K562 (cell line): Measurements from ENCODE around the gene PI4K2B. TPM values are rescaled to one million over a fixed set of nuclear protein-coding genes. Genes with fewer than 3 reads are reported as not detected.

Source experiments
- BRF1 ChIP-seq: IDR thresholded peaks from 3 replicates; pipeline ENCODE4 v1.6.1; 2011; ENCODE audit warnings: borderline replicate concordance, mild to moderate bottlenecking; ENCODE audit not compliant: insufficient read length; ENCODE audit errors: extremely low read depth
- GABPA ChIP-seq: fragments of 200-800 bp; sonication (Bioruptor generic); conservative IDR thresholded peaks from 2 replicates; pipeline ENCODE4 v1.6.1; 2016; ENCODE audit warnings: low read depth, missing genetic modification characterization, missing compliant biosample characterization
- HNRNPH1 ChIP-seq: fragments of 200-400 bp; formaldehyde crosslinking; optimal IDR thresholded peaks from 2 replicates; pipeline ENCODE3; 2017; ENCODE audit warnings: low read depth, mild to moderate bottlenecking, low read length, moderate library complexity
- MTA3 ChIP-seq: fragments of 450-650 bp; formaldehyde crosslinking; IDR thresholded peaks from 2 replicates; pipeline ENCODE4 v1.6.1; 2017; ENCODE audit warnings: mild to moderate bottlenecking, borderline replicate concordance
- NCOA1 ChIP-seq: fragments of 450-650 bp; IDR thresholded peaks from 2 replicates; pipeline ENCODE4 v1.6.1; 2016; ENCODE audit warnings: low read depth
- NR4A1 ChIP-seq, 2 experiments: fragments of 250-450 bp in 1 of 2; fragments of 450-650 bp in 1 of 2; sonication (Bioruptor Pico) in 1 of 2; IDR thresholded peaks; 2 replicates each; pipeline versions ENCODE4 v1.4.0 to v1.6.1; 2016 to 2020; ENCODE audit warnings: mild to moderate bottlenecking in 2 of 2, missing compliant biosample characterization in 1 of 2, missing genetic modification characterization in 1 of 2, moderate library complexity in 1 of 2
- PCBP2 ChIP-seq: fragments of 200-400 bp; formaldehyde crosslinking; IDR thresholded peaks from 2 replicates; pipeline ENCODE4 v1.6.1; 2018; ENCODE audit warnings: low read length, low read depth, mild to moderate bottlenecking, moderate library complexity; ENCODE audit not compliant: poor library complexity, severe bottlenecking
- RAD51 ChIP-seq: fragments of 450-650 bp; IDR thresholded peaks from 2 replicates; pipeline ENCODE4 v1.7.1; 2016; ENCODE audit warnings: low read depth, mild to moderate bottlenecking, borderline replicate concordance
- RUNX1 ChIP-seq: sonication (generic); IDR thresholded peaks from 2 replicates; pipeline ENCODE4 v1.6.1; 2016; ENCODE audit warnings: antibody characterized with exemption, low read depth
- SPI1 ChIP-seq: IDR thresholded peaks from 2 replicates; pipeline ENCODE4 v1.6.1; 2011; ENCODE audit warnings: low read depth, low read length, control low read depth, borderline replicate concordance
- TOE1 ChIP-seq, 2 experiments: fragments of 450-650 bp in 1 of 2; sonication (generic) in 1 of 2; formaldehyde crosslinking in 1 of 2; IDR thresholded peaks; 2 replicates each; pipeline versions ENCODE4 v1.7.1 to v1.8.0; 2016 to 2022; ENCODE audit warnings: borderline replicate concordance in 2 of 2, mild to moderate bottlenecking in 2 of 2, antibody characterized with exemption in 1 of 2, inconsistent platforms in 1 of 2, low read depth in 1 of 2, missing genetic modification reagents in 1 of 2, moderate library complexity in 1 of 2
- ZBED1 ChIP-seq: IDR thresholded peaks from 2 replicates; pipeline ENCODE4 v1.6.1; 2014
- ZFP30 ChIP-seq: fragments of 250-450 bp; sonication (Bioruptor Pico); IDR thresholded peaks from 2 replicates; pipeline ENCODE4 v1.8.0; 2022; ENCODE audit warnings: moderate library complexity, mild to moderate bottlenecking, inconsistent platforms, borderline replicate concordance
- ZNF79 ChIP-seq: fragments of 250-450 bp; sonication (Bioruptor Pico); IDR thresholded peaks from 2 replicates; pipeline ENCODE4 v1.4.0; 2020; ENCODE audit warnings: low read depth, mild to moderate bottlenecking, moderate library complexity
- polyA plus RNA-seq, 8 experiments: library from polyadenylated mRNA; depleted of rRNA in 4 of 8; stranded (reverse) in 5 of 8; unstranded in 3 of 8; fragments of >200 nt; fragmentation: Nextera tagmentation in 2 of 8; fragmentation: Illumina TruSeq in 1 of 8; extraction: Ambion mirVana in 2 of 8; extraction: Trizol in 1 of 8; gene quantifications; 2 replicates each; pipeline versions ENCODE4 v1.2.1 to v1.2.3, GENCODE V29; 2011 to 2014; ENCODE audit warnings: inconsistent platforms in 1 of 8, missing spikeins in 1 of 8
- total RNA-seq, 7 experiments: library from RNA; depleted of rRNA in 6 of 7; stranded (reverse); fragments of >200 nt in 6 of 7; fragmentation: Illumina TruSeq in 2 of 7; extraction: Trizol in 2 of 7; gene quantifications; 2 replicates each; pipeline versions ENCODE4 v1.2.1 to v1.2.3, GENCODE V29; 2011 to 2021; ENCODE audit warnings: low replicate concordance in 1 of 7
- TF ChIP-seq, protein P1 (sequence below): fragments of 450-650 bp; IDR thresholded peaks from 2 replicates; pipeline ENCODE4 v1.6.1; 2018; ENCODE audit warnings: mild to moderate bottlenecking, low read depth; ENCODE audit not compliant: partially characterized antibody
- TF ChIP-seq, protein P2 (sequence below): IDR thresholded peaks from 2 replicates; pipeline ENCODE4 v1.6.1; 2016; ENCODE audit warnings: missing genetic modification characterization, missing compliant biosample characterization
- TF ChIP-seq, protein P3 (sequence below): IDR thresholded peaks from 3 replicates; pipeline ENCODE4 v1.6.1; 2011; ENCODE audit warnings: borderline replicate concordance, mild to moderate bottlenecking; ENCODE audit not compliant: insufficient read length, insufficient read depth
- TF ChIP-seq, protein P4 (sequence below), 2 experiments: fragments of 450-650 bp; conservative IDR thresholded peaks; 2 replicates each; pipeline ENCODE4 v1.6.1; 2017; ENCODE audit warnings: mild to moderate bottlenecking in 2 of 2, moderate library complexity in 2 of 2
- TF ChIP-seq, protein P5 (sequence below): fragments of 250-450 bp; sonication (Bioruptor Pico); IDR thresholded peaks from 2 replicates; pipeline ENCODE4 v1.8.0; 2021; ENCODE audit warnings: moderate library complexity, mild to moderate bottlenecking, inconsistent platforms

The PI4K2B gene
- total and polyA plus RNA-seq, 9 of the 15 experiments (the other 6 are each of a cell fraction or from before 2014, with no cell fraction given) = 4.5 to 21.4 (median 16.5) TPM

DNA sequence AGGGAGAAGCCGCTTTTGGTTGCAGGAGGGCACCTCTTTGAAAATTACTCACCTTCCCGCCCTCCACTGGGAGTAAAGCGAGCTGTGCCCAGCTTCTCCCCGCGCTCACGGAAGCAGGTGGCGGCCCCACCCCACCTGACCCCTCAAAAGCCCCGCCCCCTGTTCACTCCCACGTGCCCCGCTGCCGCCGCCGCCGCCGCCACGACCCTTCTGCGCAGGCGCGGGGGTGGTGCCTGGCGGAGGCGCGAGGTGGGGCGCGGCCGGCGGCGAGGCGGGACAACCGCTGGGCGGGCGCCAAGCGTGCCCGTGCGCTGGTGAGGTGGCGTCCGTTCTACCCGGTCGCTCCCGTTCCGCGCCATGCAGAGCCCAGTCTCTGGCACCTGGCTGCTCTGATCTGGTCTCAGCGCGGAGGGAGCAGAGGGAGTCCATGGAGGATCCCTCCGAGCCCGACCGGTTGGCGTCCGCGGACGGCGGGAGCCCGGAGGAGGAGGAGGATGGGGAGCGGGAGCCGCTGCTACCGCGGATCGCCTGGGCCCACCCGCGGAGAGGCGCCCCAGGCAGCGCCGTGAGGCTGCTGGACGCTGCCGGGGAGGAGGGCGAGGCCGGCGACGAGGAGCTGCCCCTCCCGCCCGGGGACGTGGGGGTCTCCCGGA lies at the start of gene PI4K2B (continued):
- TF ChIP-seq, protein P1, sequence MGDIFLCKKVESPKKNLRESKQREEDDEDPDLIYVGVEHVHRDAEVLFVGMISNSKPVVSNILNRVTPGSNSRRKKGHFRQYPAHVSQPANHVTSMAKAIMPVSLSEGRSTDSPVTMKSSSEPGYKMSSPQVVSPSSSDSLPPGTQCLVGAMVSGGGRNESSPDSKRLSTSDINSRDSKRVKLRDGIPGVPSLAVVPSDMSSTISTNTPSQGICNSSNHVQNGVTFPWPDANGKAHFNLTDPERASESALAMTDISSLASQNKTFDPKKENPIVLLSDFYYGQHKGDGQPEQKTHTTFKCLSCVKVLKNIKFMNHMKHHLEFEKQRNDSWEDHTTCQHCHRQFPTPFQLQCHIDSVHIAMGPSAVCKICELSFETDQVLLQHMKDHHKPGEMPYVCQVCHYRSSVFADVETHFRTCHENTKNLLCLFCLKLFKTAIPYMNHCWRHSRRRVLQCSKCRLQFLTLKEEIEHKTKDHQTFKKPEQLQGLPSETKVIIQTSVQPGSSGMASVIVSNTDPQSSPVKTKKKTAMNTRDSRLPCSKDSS = no peak
- TF ChIP-seq NCOA1 (no peak), GABPA (tag) (no peak), RAD51 (no peak), PCBP2 (no peak), MTA3 (peak; percentile 76; the same call in 1 of the 2 replicates), SPI1 (no peak), ZNF79 (CRISPR knock-in tag) (no peak), ZFP30 (CRISPR knock-in tag) (no peak), ZBED1 (no peak), TOE1 (IDR thresholded peaks at IDR 0.05; ENCODE audit: borderline replicate concordance) (no peak), TOE1 (CRISPR knock-in tag; IDR thresholded peaks at IDR 0.05; ENCODE audit: borderline replicate concordance, low read depth) (no peak), HNRNPH1 (no peak), RUNX1 (0 out of 2 replicates have a peak, but pooled peaks have one; percentile 45), BRF1 (no peak), NR4A1 (CRISPR knock-in tag; IDR thresholded peaks at IDR 0.05) (no peak), NR4A1 (tag; IDR thresholded peaks at IDR 0.05) (no peak)
- TF ChIP-seq, protein P2, sequence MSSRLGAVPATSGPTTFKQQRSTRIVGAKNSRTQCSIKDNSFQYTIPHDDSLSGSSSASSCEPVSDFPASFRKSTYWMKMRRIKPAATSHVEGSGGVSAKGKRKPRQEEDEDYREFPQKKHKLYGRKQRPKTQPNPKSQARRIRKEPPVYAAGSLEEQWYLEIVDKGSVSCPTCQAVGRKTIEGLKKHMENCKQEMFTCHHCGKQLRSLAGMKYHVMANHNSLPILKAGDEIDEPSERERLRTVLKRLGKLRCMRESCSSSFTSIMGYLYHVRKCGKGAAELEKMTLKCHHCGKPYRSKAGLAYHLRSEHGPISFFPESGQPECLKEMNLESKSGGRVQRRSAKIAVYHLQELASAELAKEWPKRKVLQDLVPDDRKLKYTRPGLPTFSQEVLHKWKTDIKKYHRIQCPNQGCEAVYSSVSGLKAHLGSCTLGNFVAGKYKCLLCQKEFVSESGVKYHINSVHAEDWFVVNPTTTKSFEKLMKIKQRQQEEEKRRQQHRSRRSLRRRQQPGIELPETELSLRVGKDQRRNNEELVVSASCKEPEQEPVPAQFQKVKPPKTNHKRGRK = no peak
- TF ChIP-seq, protein P3, sequence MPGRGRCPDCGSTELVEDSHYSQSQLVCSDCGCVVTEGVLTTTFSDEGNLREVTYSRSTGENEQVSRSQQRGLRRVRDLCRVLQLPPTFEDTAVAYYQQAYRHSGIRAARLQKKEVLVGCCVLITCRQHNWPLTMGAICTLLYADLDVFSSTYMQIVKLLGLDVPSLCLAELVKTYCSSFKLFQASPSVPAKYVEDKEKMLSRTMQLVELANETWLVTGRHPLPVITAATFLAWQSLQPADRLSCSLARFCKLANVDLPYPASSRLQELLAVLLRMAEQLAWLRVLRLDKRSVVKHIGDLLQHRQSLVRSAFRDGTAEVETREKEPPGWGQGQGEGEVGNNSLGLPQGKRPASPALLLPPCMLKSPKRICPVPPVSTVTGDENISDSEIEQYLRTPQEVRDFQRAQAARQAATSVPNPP = no peak
- TF ChIP-seq, protein P4, sequence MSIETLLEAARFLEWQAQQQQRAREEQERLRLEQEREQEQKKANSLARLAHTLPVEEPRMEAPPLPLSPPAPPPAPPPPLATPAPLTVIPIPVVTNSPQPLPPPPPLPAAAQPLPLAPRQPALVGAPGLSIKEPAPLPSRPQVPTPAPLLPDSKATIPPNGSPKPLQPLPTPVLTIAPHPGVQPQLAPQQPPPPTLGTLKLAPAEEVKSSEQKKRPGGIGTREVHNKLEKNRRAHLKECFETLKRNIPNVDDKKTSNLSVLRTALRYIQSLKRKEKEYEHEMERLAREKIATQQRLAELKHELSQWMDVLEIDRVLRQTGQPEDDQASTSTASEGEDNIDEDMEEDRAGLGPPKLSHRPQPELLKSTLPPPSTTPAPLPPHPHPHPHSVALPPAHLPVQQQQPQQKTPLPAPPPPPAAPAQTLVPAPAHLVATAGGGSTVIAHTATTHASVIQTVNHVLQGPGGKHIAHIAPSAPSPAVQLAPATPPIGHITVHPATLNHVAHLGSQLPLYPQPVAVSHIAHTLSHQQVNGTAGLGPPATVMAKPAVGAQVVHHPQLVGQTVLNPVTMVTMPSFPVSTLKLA (conservative IDR thresholded peaks at IDR 0.05) = peak; percentile 62 to 73; a peak in 3 of 4 replicates
- TF ChIP-seq, protein P5, sequence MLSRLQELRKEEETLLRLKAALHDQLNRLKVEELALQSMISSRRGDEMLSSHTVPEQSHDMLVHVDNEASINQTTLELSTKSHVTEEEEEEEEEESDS (CRISPR knock-in tag) = no peak
